Activated naive CD8-positive, alpha-beta T cell (primary cell): ENCODE data around the gene BMP2K.
"Not testable (repeated sequence)": the region's sequence is repeated elsewhere in the genome, so short reads cannot be mapped to it uniquely, and the experiment has no call there.

Source experiments
- H3K27ac Mint-ChIP-seq: one replicate; pipeline ENCODE4 v1.8.0; 2021; ENCODE audit warnings: mixed read lengths
- H3K27me3 Mint-ChIP-seq: one replicate; pipeline ENCODE4 v1.8.0; 2021; ENCODE audit warnings: mixed read lengths
- H3K36me3 Mint-ChIP-seq: one replicate; pipeline ENCODE4 v1.8.0; 2021; ENCODE audit warnings: mixed read lengths
- H3K4me1 Mint-ChIP-seq: one replicate; pipeline ENCODE4 v1.8.0; 2021; ENCODE audit warnings: low read depth, mixed read lengths
- H3K4me3 Mint-ChIP-seq: one replicate; pipeline ENCODE4 v1.8.0; 2021; ENCODE audit warnings: mild to moderate bottlenecking, mixed read lengths
- H3K9me3 Mint-ChIP-seq: one replicate; pipeline ENCODE4 v1.8.0; 2021; ENCODE audit warnings: low read depth, mixed read lengths

BMP2K gene

GRCh38 chr4:78796526-78796925 is 20.4 kb downstream of the BMP2K start:
- H3K27ac Mint-ChIP-seq = no peak overlapping the region
- H3K4me3 Mint-ChIP-seq = no peak overlapping the region
- no peaks in the 10 kb centered on the region for H3K9me3 Mint-ChIP-seq
- H3K27me3 Mint-ChIP-seq = no peaks in the 10 kb centered on the region
- peaks cover 5% of the 10 kb centered on the region for H3K36me3 Mint-ChIP-seq
- peaks cover 13% of the 10 kb centered on the region for H3K4me1 Mint-ChIP-seq

- H3K9me3 Mint-ChIP-seq = no peaks in the 10 kb centered on the region
- H3K4me3 Mint-ChIP-seq = no peak overlapping the region
- peaks cover 15% of the 10 kb centered on the region for H3K4me1 Mint-ChIP-seq
- no peak overlapping the region for H3K27ac Mint-ChIP-seq
- H3K36me3 Mint-ChIP-seq = peaks cover 5% of the 10 kb centered on the region
- no peaks in the 10 kb centered on the region for H3K27me3 Mint-ChIP-seq
Measured at GRCh38 chr4:78797777-78798284, 21.7 kb downstream of the BMP2K start.

GRCh38 chr4:78799551-78800495 is 23.7 kb downstream of the BMP2K start:
- Mint-ChIP-seq H3K4me1 (peaks cover 21% of the 10 kb centered on the region), H3K27ac (no peak overlapping the region), H3K27me3 (no peaks in the 10 kb centered on the region), H3K9me3 (no peaks in the 10 kb centered on the region), H3K36me3 (peaks cover 5% of the 10 kb centered on the region), H3K4me3 (no peak overlapping the region)

- H3K4me1 Mint-ChIP-seq = peaks cover 21% of the 10 kb centered on the region
- no peak overlapping the region for H3K27ac Mint-ChIP-seq
- peaks cover 4% of the 10 kb centered on the region for H3K36me3 Mint-ChIP-seq
- H3K9me3 Mint-ChIP-seq = no peaks in the 10 kb centered on the region
- H3K4me3 Mint-ChIP-seq = no peak overlapping the region
- H3K27me3 Mint-ChIP-seq = no peaks in the 10 kb centered on the region
Measured at GRCh38 chr4:78800965-78801364, 24.8 kb downstream of the BMP2K start.

- Mint-ChIP-seq H3K36me3 (peaks cover 11% of the 10 kb centered on the region), H3K4me3 (no peak overlapping the region), H3K4me1 (peaks cover 23% of the 10 kb centered on the region), H3K9me3 (peaks cover 5% of the 10 kb centered on the region), H3K27ac (no peak overlapping the region), H3K27me3 (no peaks in the 10 kb centered on the region)
Measured at GRCh38 chr4:78803983-78804382, 27.8 kb downstream of the BMP2K start.

- Mint-ChIP-seq H3K36me3 (peaks cover 13% of the 10 kb centered on the region), H3K4me1 (peaks cover 19% of the 10 kb centered on the region), H3K9me3 (peaks cover 5% of the 10 kb centered on the region), H3K4me3 (no peak overlapping the region), H3K27ac (no peak overlapping the region), H3K27me3 (no peaks in the 10 kb centered on the region)
Measured at GRCh38 chr4:78806943-78807460, 30.9 kb downstream of the BMP2K start.

GRCh38 chr4:78809295-78809694 is 33.1 kb downstream of the BMP2K start:
- H3K4me1 Mint-ChIP-seq = peaks cover 20% of the 10 kb centered on the region
- no peaks in the 10 kb centered on the region for H3K27me3 Mint-ChIP-seq
- H3K36me3 Mint-ChIP-seq = peaks cover 16% of the 10 kb centered on the region
- H3K27ac Mint-ChIP-seq = no peak overlapping the region
- no peak overlapping the region for H3K4me3 Mint-ChIP-seq
- H3K9me3 Mint-ChIP-seq = peaks cover 5% of the 10 kb centered on the region

GRCh38 chr4:78809928-78810835 is 34.0 kb downstream of the BMP2K start:
- H3K4me1 Mint-ChIP-seq = peaks cover 18% of the 10 kb centered on the region
- no peak overlapping the region for H3K27ac Mint-ChIP-seq
- no peak overlapping the region for H3K4me3 Mint-ChIP-seq
- peaks cover 13% of the 10 kb centered on the region for H3K36me3 Mint-ChIP-seq
- H3K27me3 Mint-ChIP-seq = no peaks in the 10 kb centered on the region
- peaks cover 5% of the 10 kb centered on the region for H3K9me3 Mint-ChIP-seq

GRCh38 chr4:78811034-78811433 is 34.9 kb downstream of the BMP2K start:
- Mint-ChIP-seq H3K4me1 (peaks cover 18% of the 10 kb centered on the region), H3K36me3 (peaks cover 13% of the 10 kb centered on the region), H3K9me3 (peaks cover 5% of the 10 kb centered on the region), H3K27me3 (no peaks in the 10 kb centered on the region), H3K27ac (no peak overlapping the region), H3K4me3 (no peak overlapping the region)

- Mint-ChIP-seq H3K36me3 (peaks cover 5% of the 10 kb centered on the region), H3K4me3 (no peak overlapping the region), H3K9me3 (no peaks in the 10 kb centered on the region), H3K27me3 (no peaks in the 10 kb centered on the region), H3K27ac (no peak overlapping the region), H3K4me1 (peaks cover 18% of the 10 kb centered on the region)
Measured at GRCh38 chr4:78818530-78819079, 42.5 kb downstream of the BMP2K start.

- no peak overlapping the region for H3K27ac Mint-ChIP-seq
- H3K36me3 Mint-ChIP-seq = peaks cover 12% of the 10 kb centered on the region
- no peaks in the 10 kb centered on the region for H3K27me3 Mint-ChIP-seq
- H3K4me3 Mint-ChIP-seq = no peak overlapping the region
- H3K4me1 Mint-ChIP-seq = peaks cover 12% of the 10 kb centered on the region
- H3K9me3 Mint-ChIP-seq = no peaks in the 10 kb centered on the region
Measured at GRCh38 chr4:78824001-78824400, 47.9 kb downstream of the BMP2K start.

GRCh38 chr4:78827191-78827590 is 51.0 kb downstream of the BMP2K start:
- H3K36me3 Mint-ChIP-seq = peaks cover 27% of the 10 kb centered on the region
- no peak overlapping the region for H3K27ac Mint-ChIP-seq

GRCh38 chr4:78829296-78829695 is 53.1 kb downstream of the BMP2K start:
- H3K27ac Mint-ChIP-seq = no peak overlapping the region
- no peaks in the 10 kb centered on the region for H3K4me1 Mint-ChIP-seq
- H3K4me3 Mint-ChIP-seq = no peak overlapping the region
- no peaks in the 10 kb centered on the region for H3K27me3 Mint-ChIP-seq
- H3K36me3 Mint-ChIP-seq = peaks cover 27% of the 10 kb centered on the region
- no peaks in the 10 kb centered on the region for H3K9me3 Mint-ChIP-seq

More at GRCh38 chr4:78827191-78827590, 51.0 kb downstream of the BMP2K start:
- Mint-ChIP-seq H3K4me1 (no peaks in the 10 kb centered on the region), H3K9me3 (no peaks in the 10 kb centered on the region), H3K4me3 (no peak overlapping the region), H3K27me3 (no peaks in the 10 kb centered on the region)

- not testable (repeated sequence) for H3K4me3 Mint-ChIP-seq, H3K27ac Mint-ChIP-seq, H3K9me3 Mint-ChIP-seq, H3K4me1 Mint-ChIP-seq, H3K27me3 Mint-ChIP-seq
- H3K36me3 Mint-ChIP-seq = peaks cover 17% of the 10 kb centered on the region
Measured at GRCh38 chr4:78839676-78840075, 63.5 kb downstream of the BMP2K start.
